ENCODE data around the gene FYCO1.

Gene FYCO1

GRCh38 chr3:45921158-45922038 lies 74.2 kb downstream of the FYCO1 start:
- DNase-seq (ENCODE audit: low read depth in 2 of 3, low spot score in 1 of 3), result no peak

GRCh38 chr3:45917146-45917898 lies 78.3 kb downstream of the FYCO1 start:
- DNase-seq (ENCODE audit: low read depth in 2 of 3, low spot score in 1 of 3), result no peak

- DNase-seq (ENCODE audit: low read depth in 2 of 3, low spot score in 1 of 3), result peak; percentile 65 to 74 (median 73)
Measured at GRCh38 chr3:45915518-45916231, 79.9 kb downstream of the FYCO1 start.

GRCh38 chr3:45915059-45915439 lies 80.6 kb downstream of the FYCO1 start:
- no peak for DNase-seq (ENCODE audit: low read depth in 2 of 3, low spot score in 1 of 3)

GRCh38 chr3:45914362-45915058 lies 81.1 kb downstream of the FYCO1 start:
- no peak for DNase-seq (ENCODE audit: low read depth in 2 of 3, low spot score in 1 of 3)

GRCh38 chr3:45912435-45912834 lies 83.2 kb downstream of the FYCO1 start:
- DNase-seq (ENCODE audit: low read depth in 2 of 3, low spot score in 1 of 3), result no peak

GRCh38 chr3:45911511-45912226 lies 84.0 kb downstream of the FYCO1 start:
- DNase-seq (ENCODE audit: low read depth in 2 of 3, low spot score in 1 of 3), result no peak

GRCh38 chr3:45910892-45911291 lies 84.7 kb downstream of the FYCO1 start:
- no peak for DNase-seq (ENCODE audit: low read depth in 2 of 3, low spot score in 1 of 3)

GRCh38 chr3:45909542-45909941 lies 86.1 kb downstream of the FYCO1 start:
- DNase-seq (ENCODE audit: low read depth in 2 of 3, low spot score in 1 of 3), result no peak

- no peak for DNase-seq (ENCODE audit: low read depth in 2 of 3, low spot score in 1 of 3)
Measured at GRCh38 chr3:45908761-45909160, 86.9 kb downstream of the FYCO1 start.

GRCh38 chr3:45907769-45908705 lies 87.6 kb downstream of the FYCO1 start:
- no peak for DNase-seq (ENCODE audit: low read depth in 2 of 3, low spot score in 1 of 3)

- DNase-seq (ENCODE audit: low read depth in 2 of 3, low spot score in 1 of 3), result no peak
Measured at GRCh38 chr3:45906681-45907407, 88.8 kb downstream of the FYCO1 start.

GRCh38 chr3:45905755-45906154 lies 89.9 kb downstream of the FYCO1 start:
- no peak for DNase-seq (ENCODE audit: low read depth in 2 of 3, low spot score in 1 of 3)

- DNase-seq (ENCODE audit: low read depth in 2 of 3, low spot score in 1 of 3), result no peak
Measured at GRCh38 chr3:45904931-45905330, 90.7 kb downstream of the FYCO1 start.

GRCh38 chr3:45896956-45897355 lies 98.7 kb downstream of the FYCO1 start:
- DNase-seq (ENCODE audit: low read depth in 2 of 3, low spot score in 1 of 3), result no peak

- no peak for DNase-seq (ENCODE audit: low read depth in 2 of 3, low spot score in 1 of 3)
Measured at GRCh38 chr3:45895686-45896468, 99.7 kb downstream of the FYCO1 start.

GRCh38 chr3:45894015-45894414 lies 101.6 kb downstream of the FYCO1 start:
- no peak for DNase-seq (ENCODE audit: low read depth in 2 of 3, low spot score in 1 of 3)

- no peak for DNase-seq (ENCODE audit: low read depth in 2 of 3, low spot score in 1 of 3)
Measured at GRCh38 chr3:45892161-45892560, 103.5 kb downstream of the FYCO1 start.

All from stimulated activated CD4-positive, alpha-beta T cell treated with anti-CD3 and anti-CD28 coated beads, Interleukin-12 subunit alpha, Interleukin-12 subunit beta, amount 100 ng/mL, for 48 hours (primary cell).